Left hindlimb (tissue), 1 donor: ENCODE data around the gene KLK5.

Source experiments
- DNase-seq: peaks from one replicate; pipeline ENCODE4 v3.0.0-alpha.2; 2018

Gene KLK5

GRCh38 chr19:50968716-50969412, 16.0 kb upstream of the KLK5 start:
- no peak for DNase-seq

GRCh38 chr19:50967929-50968715, 15.3 kb upstream of the KLK5 start:
- DNase-seq = no peak

- no peak for DNase-seq
Observed at GRCh38 chr19:50964266-50964665, 11.4 kb upstream of the KLK5 start.

GRCh38 chr19:50963381-50963780, 10.5 kb upstream of the KLK5 start:
- no peak for DNase-seq

GRCh38 chr19:50962245-50962644, 9.4 kb upstream of the KLK5 start:
- no peak for DNase-seq

GRCh38 chr19:50959731-50960500, 7.1 kb upstream of the KLK5 start:
- DNase-seq = no peak

GRCh38 chr19:50957587-50957986, 4.7 kb upstream of the KLK5 start:
- DNase-seq = no peak

- DNase-seq = no peak
Observed at GRCh38 chr19:50949861-50950260, 3.0 kb downstream of the KLK5 start.

- DNase-seq = no peak
Observed at GRCh38 chr19:50947123-50947522, 5.7 kb downstream of the KLK5 start.

- no peak for DNase-seq
Observed at GRCh38 chr19:50944795-50945194, 8.0 kb downstream of the KLK5 start.

- no peak for DNase-seq
Observed at GRCh38 chr19:50943074-50943828, 9.6 kb downstream of the KLK5 start.

GRCh38 chr19:50939596-50939995, 13.2 kb downstream of the KLK5 start:
- DNase-seq = no peak

GRCh38 chr19:50933640-50934039, 19.2 kb downstream of the KLK5 start:
- no peak for DNase-seq

GRCh38 chr19:50932690-50933083, 20.2 kb downstream of the KLK5 start:
- DNase-seq = no peak

GRCh38 chr19:50932018-50932689, 20.7 kb downstream of the KLK5 start:
- DNase-seq = no peak

- DNase-seq = no peak
Observed at GRCh38 chr19:50931023-50931422, 21.8 kb downstream of the KLK5 start.

- DNase-seq = no peak
Observed at GRCh38 chr19:50928831-50929230, 24.0 kb downstream of the KLK5 start.

GRCh38 chr19:50926144-50926543, 26.7 kb downstream of the KLK5 start:
- DNase-seq = no peak

- DNase-seq = no peak
Observed at GRCh38 chr19:50925734-50926133, 27.1 kb downstream of the KLK5 start.

GRCh38 chr19:50924586-50924985, 28.3 kb downstream of the KLK5 start:
- no peak for DNase-seq

GRCh38 chr19:50922317-50922853, 30.5 kb downstream of the KLK5 start:
- DNase-seq = peak; percentile 69
